ENCODE data around the gene ATXN7. TPM values are rescaled to one million over a fixed set of nuclear protein-coding genes. Genes with fewer than 3 reads are reported as not detected.

The ATXN7 gene
- total and polyA plus RNA-seq, 5 donors from 2014 or later, result 20.0 to 249 (median 25.3) TPM

GRCh38 chr3:63952248-63952594 is 88.6 kb downstream of the ATXN7 start:
- H3K36me3 ChIP-seq (ENCODE audit: control insufficient read depth, insufficient read depth, low read length), result peaks cover 17% of the 10 kb centered on the region
- no peak for DNase-seq

GRCh38 chr3:63954182-63954581 is 90.5 kb downstream of the ATXN7 start:
- Mint-ChIP-seq H3K9me3 (no peaks in the 10 kb centered on the region), H3K36me3 (peaks cover 19% of the 10 kb centered on the region), H3K4me3 (peak overlapping the region in 1 of 4 donors; percentile 15), H3K4me1 (peaks cover 36 to 66% (median 45%) of the 10 kb centered on the region in 4 donors), H3K27ac (peak overlapping the region in 1 of 3 donors; percentile 12), H3K27me3 (no peaks in the 10 kb centered on the region)
- H3K9me3 ChIP-seq (ENCODE audit: control insufficient read depth in 2 of 2, low read length in 2 of 2), result no peaks in the 10 kb centered on the region
- no peak for DNase-seq
- no peak overlapping the region for H3K4me3 ChIP-seq (ENCODE audit: low read depth, low read length)
- peaks cover 24% of the 10 kb centered on the region for H3K4me1 ChIP-seq (ENCODE audit: control insufficient read depth, insufficient read depth, low read length, poor library complexity, severe bottlenecking)
- H3K36me3 ChIP-seq (ENCODE audit: control insufficient read depth, insufficient read depth, low read length), result peaks cover 17% of the 10 kb centered on the region
- H3K27me3 ChIP-seq (ENCODE audit: control insufficient read depth, insufficient read depth, low read length), result no peaks in the 10 kb centered on the region
- no peak for ATAC-seq (ENCODE audit: low read depth in 2 of 2)
- H3K27ac ChIP-seq (ENCODE audit: insufficient read depth, low read length, poor library complexity, severe bottlenecking), result no peak overlapping the region

More at GRCh38 chr3:63952248-63952594, 88.6 kb downstream of the ATXN7 start:
- Mint-ChIP-seq H3K4me3 (peak overlapping the region in 1 of 4 donors; percentile 28), H3K4me1 (peaks cover 32 to 61% (median 47%) of the 10 kb centered on the region in 4 donors), H3K27me3 (no peaks in the 10 kb centered on the region), H3K36me3 (peaks cover 19% of the 10 kb centered on the region), H3K9me3 (no peaks in the 10 kb centered on the region), H3K27ac (peak overlapping the region in 1 of 3 donors; percentile 10)
- Histone ChIP-seq H3K27ac (ENCODE audit: insufficient read depth, low read length, poor library complexity, severe bottlenecking) (peak overlapping the region; percentile 66), H3K9me3 (ENCODE audit: control insufficient read depth in 2 of 2, low read length in 2 of 2) (no peaks in the 10 kb centered on the region), H3K4me3 (ENCODE audit: low read depth, low read length) (peak overlapping the region; percentile 77), H3K27me3 (ENCODE audit: control insufficient read depth, insufficient read depth, low read length) (no peaks in the 10 kb centered on the region), H3K4me1 (ENCODE audit: control insufficient read depth, insufficient read depth, low read length, poor library complexity, severe bottlenecking) (peaks cover 24% of the 10 kb centered on the region)
- no peak for ATAC-seq (ENCODE audit: low read depth in 2 of 2)

- Mint-ChIP-seq H3K27ac (peak overlapping the region; percentile 51 to 74 (median 55)), H3K9me3 (no peaks in the 10 kb centered on the region), H3K4me1 (peaks cover 41 to 65% (median 45%) of the 10 kb centered on the region in 4 donors), H3K36me3 (peaks cover 19% of the 10 kb centered on the region), H3K4me3 (no peak overlapping the region), H3K27me3 (no peaks in the 10 kb centered on the region)
- H3K27me3 ChIP-seq (ENCODE audit: control insufficient read depth, insufficient read depth, low read length), result no peaks in the 10 kb centered on the region
- peaks cover 24% of the 10 kb centered on the region for H3K4me1 ChIP-seq (ENCODE audit: control insufficient read depth, insufficient read depth, low read length, poor library complexity, severe bottlenecking)
- no peaks in the 10 kb centered on the region for H3K9me3 ChIP-seq (ENCODE audit: control insufficient read depth in 2 of 2, low read length in 2 of 2)
- peaks cover 17% of the 10 kb centered on the region for H3K36me3 ChIP-seq (ENCODE audit: control insufficient read depth, insufficient read depth, low read length)
- DNase-seq (no peak), ATAC-seq (ENCODE audit: low read depth in 2 of 2) (no peak)
- H3K27ac ChIP-seq (ENCODE audit: insufficient read depth, low read length, poor library complexity, severe bottlenecking), result no peak overlapping the region
- H3K4me3 ChIP-seq (ENCODE audit: low read depth, low read length), result no peak overlapping the region
These were observed 91.5 kb downstream of the ATXN7 start for GRCh38 chr3:63955036-63955650.

- H3K27ac Mint-ChIP-seq, result no peak overlapping the region
These were observed 92.3 kb downstream of the ATXN7 start for GRCh38 chr3:63955830-63956545.

GRCh38 chr3:63959146-63959545 is 95.5 kb downstream of the ATXN7 start:
- no peaks in the 10 kb centered on the region for H3K27me3 Mint-ChIP-seq
- Histone ChIP-seq H3K27ac (ENCODE audit: insufficient read depth, low read length, poor library complexity, severe bottlenecking) (peak overlapping the region; percentile 10), H3K4me1 (ENCODE audit: control insufficient read depth, insufficient read depth, low read length, poor library complexity, severe bottlenecking) (no peaks in the 10 kb centered on the region), H3K27me3 (ENCODE audit: control insufficient read depth, insufficient read depth, low read length) (no peaks in the 10 kb centered on the region), H3K4me3 (ENCODE audit: low read depth, low read length) (no peak overlapping the region), H3K9me3 (ENCODE audit: control insufficient read depth in 2 of 2, low read length in 2 of 2) (no peaks in the 10 kb centered on the region), H3K36me3 (ENCODE audit: control insufficient read depth, insufficient read depth, low read length) (peaks cover 6% of the 10 kb centered on the region)
- H3K9me3 Mint-ChIP-seq, result no peaks in the 10 kb centered on the region
- peak overlapping the region in 2 of 3 donors; percentile 81 to 86 for H3K27ac Mint-ChIP-seq
- DNase-seq (no peak), ATAC-seq (ENCODE audit: low read depth in 2 of 2) (no peak)
- H3K4me1 Mint-ChIP-seq, result peaks cover 39 to 50% (median 42%) of the 10 kb centered on the region in 4 donors
- peaks cover 8% of the 10 kb centered on the region for H3K36me3 Mint-ChIP-seq
- peak overlapping the region in 1 of 4 donors; percentile 58 for H3K4me3 Mint-ChIP-seq

More at GRCh38 chr3:63955830-63956545, 92.3 kb downstream of the ATXN7 start:
- H3K27ac ChIP-seq (ENCODE audit: insufficient read depth, low read length, poor library complexity, severe bottlenecking), result no peak overlapping the region
- Mint-ChIP-seq H3K9me3 (no peaks in the 10 kb centered on the region), H3K4me1 (peaks cover 44 to 59% (median 47%) of the 10 kb centered on the region in 4 donors), H3K27me3 (no peaks in the 10 kb centered on the region), H3K36me3 (peaks cover 19% of the 10 kb centered on the region), H3K4me3 (no peak overlapping the region)
- H3K4me3 ChIP-seq (ENCODE audit: low read depth, low read length), result no peak overlapping the region
- ATAC-seq (ENCODE audit: low read depth in 2 of 2) (no peak), DNase-seq (no peak)
- no peaks in the 10 kb centered on the region for H3K9me3 ChIP-seq (ENCODE audit: control insufficient read depth in 2 of 2, low read length in 2 of 2)
- H3K27me3 ChIP-seq (ENCODE audit: control insufficient read depth, insufficient read depth, low read length), result no peaks in the 10 kb centered on the region
- peaks cover 17% of the 10 kb centered on the region for H3K36me3 ChIP-seq (ENCODE audit: control insufficient read depth, insufficient read depth, low read length)
- H3K4me1 ChIP-seq (ENCODE audit: control insufficient read depth, insufficient read depth, low read length, poor library complexity, severe bottlenecking), result peaks cover 15% of the 10 kb centered on the region

- Mint-ChIP-seq H3K4me3 (peak overlapping the region in 1 of 4 donors; percentile 33), H3K36me3 (peaks cover 2% of the 10 kb centered on the region), H3K27ac (peak overlapping the region; percentile 52 to 88 (median 59)), H3K27me3 (no peaks in the 10 kb centered on the region), H3K4me1 (peaks cover 40 to 52% (median 41%) of the 10 kb centered on the region in 4 donors), H3K9me3 (no peaks in the 10 kb centered on the region)
- Histone ChIP-seq H3K4me3 (ENCODE audit: low read depth, low read length) (no peak overlapping the region), H3K4me1 (ENCODE audit: control insufficient read depth, insufficient read depth, low read length, poor library complexity, severe bottlenecking) (no peaks in the 10 kb centered on the region), H3K36me3 (ENCODE audit: control insufficient read depth, insufficient read depth, low read length) (peaks cover 3% of the 10 kb centered on the region), H3K27ac (ENCODE audit: insufficient read depth, low read length, poor library complexity, severe bottlenecking) (no peak overlapping the region), H3K9me3 (ENCODE audit: control insufficient read depth in 2 of 2, low read length in 2 of 2) (no peaks in the 10 kb centered on the region), H3K27me3 (ENCODE audit: control insufficient read depth, insufficient read depth, low read length) (no peaks in the 10 kb centered on the region)
- ATAC-seq (ENCODE audit: low read depth in 2 of 2), result no peak
- DNase-seq, result no peak
These were observed 96.5 kb downstream of the ATXN7 start for GRCh38 chr3:63960048-63960711.

- no peak overlapping the region for H3K27ac ChIP-seq (ENCODE audit: insufficient read depth, low read length, poor library complexity, severe bottlenecking)
- H3K9me3 ChIP-seq (ENCODE audit: control insufficient read depth in 2 of 2, low read length in 2 of 2), result no peaks in the 10 kb centered on the region
- H3K4me1 ChIP-seq (ENCODE audit: control insufficient read depth, insufficient read depth, low read length, poor library complexity, severe bottlenecking), result peaks cover 15% of the 10 kb centered on the region
- H3K9me3 Mint-ChIP-seq, result no peaks in the 10 kb centered on the region
- H3K27me3 ChIP-seq (ENCODE audit: control insufficient read depth, insufficient read depth, low read length), result no peaks in the 10 kb centered on the region
- ATAC-seq (ENCODE audit: low read depth in 2 of 2), result peak; percentile 89 to 93
- no peak overlapping the region for H3K4me3 ChIP-seq (ENCODE audit: low read depth, low read length)
- peak overlapping the region in 1 of 3 donors; percentile 15 for H3K27ac Mint-ChIP-seq
- peak in 2 of 3 donors; percentile 73 to 79 for DNase-seq
- H3K27me3 Mint-ChIP-seq, result no peaks in the 10 kb centered on the region
- H3K36me3 ChIP-seq (ENCODE audit: control insufficient read depth, insufficient read depth, low read length), result no peaks in the 10 kb centered on the region
- no peaks in the 10 kb centered on the region for H3K36me3 Mint-ChIP-seq
- peak overlapping the region in 1 of 4 donors; percentile 73 for H3K4me3 Mint-ChIP-seq
- H3K4me1 Mint-ChIP-seq, result peaks cover 34 to 55% (median 45%) of the 10 kb centered on the region in 4 donors
These were observed 98.2 kb downstream of the ATXN7 start for GRCh38 chr3:63961891-63962290.
